ENCODE results near the gene PITPNB. TPM values are rescaled to one million over a fixed set of nuclear protein-coding genes. Genes with fewer than 3 reads are reported as not detected.

The PITPNB gene
- total RNA-seq, result 25.0 and 25.9 TPM in 2 replicates

GRCh38 chr22:27919222-27919941, at the start of gene PITPNB:
Gene PITPNB, minus strand, starts transcription at chr22:27919256. Its CDS starts 65 bp downstream, at chr22:27919191.

Other genes with a start within 250 kb of the PITPNB start
- gene MN1, start 117.5 kb downstream of the PITPNB start, total RNA-seq, result 16.8 and 18.3 TPM in 2 replicates